Activated naive CD4-positive, alpha-beta T cell treated with anti-CD3 and anti-CD28 coated beads, Interleukin-2, amount 50 U/mL, for 16 hours (primary cell): ENCODE measurements around the gene FSTL4.
"Not testable (repeated sequence)": the region's sequence is repeated elsewhere in the genome, so short reads cannot be mapped to it uniquely, and the experiment has no call there.

Source experiments
- DNase-seq: peaks from one replicate; pipeline ENCODE4 v3.0.0-alpha.2; 2020

The FSTL4 gene

GRCh38 chr5:133233616-133234015 lies 378.7 kb downstream of the FSTL4 start:
- DNase-seq, result no peak

GRCh38 chr5:133232911-133233310 lies 379.4 kb downstream of the FSTL4 start:
- DNase-seq, result no peak

GRCh38 chr5:133232435-133232834 lies 379.9 kb downstream of the FSTL4 start:
- DNase-seq, result no peak

- no peak for DNase-seq
Measured at GRCh38 chr5:133232011-133232410, 380.3 kb downstream of the FSTL4 start.

- no peak for DNase-seq
Measured at GRCh38 chr5:133230823-133231578, 381.3 kb downstream of the FSTL4 start.

- DNase-seq, result no peak
Measured at GRCh38 chr5:133229931-133230664, 382.2 kb downstream of the FSTL4 start.

GRCh38 chr5:133228316-133228715 lies 384.0 kb downstream of the FSTL4 start:
- no peak for DNase-seq

GRCh38 chr5:133227897-133228296 lies 384.4 kb downstream of the FSTL4 start:
- no peak for DNase-seq

- no peak for DNase-seq
Measured at GRCh38 chr5:133227082-133227481, 385.3 kb downstream of the FSTL4 start.

GRCh38 chr5:133226186-133226585 lies 386.2 kb downstream of the FSTL4 start:
- no peak for DNase-seq

GRCh38 chr5:133225671-133226152 lies 386.6 kb downstream of the FSTL4 start:
- no peak for DNase-seq

GRCh38 chr5:133222979-133223378 lies 389.4 kb downstream of the FSTL4 start:
- DNase-seq, result no peak

- no peak for DNase-seq
Measured at GRCh38 chr5:133222521-133222920, 389.8 kb downstream of the FSTL4 start.

GRCh38 chr5:133222040-133222439 lies 390.3 kb downstream of the FSTL4 start:
- DNase-seq, result no peak

- DNase-seq, result no peak
Measured at GRCh38 chr5:133220851-133221674, 391.3 kb downstream of the FSTL4 start.

- no peak for DNase-seq
Measured at GRCh38 chr5:133219296-133219695, 393.0 kb downstream of the FSTL4 start.

- not testable (repeated sequence) for DNase-seq
Measured at GRCh38 chr5:133216138-133216537, 396.2 kb downstream of the FSTL4 start.

GRCh38 chr5:133214153-133214820 lies 398.1 kb downstream of the FSTL4 start:
- no peak for DNase-seq

- DNase-seq, result no peak
Measured at GRCh38 chr5:133205649-133206048, 406.7 kb downstream of the FSTL4 start.

- DNase-seq, result no peak
Measured at GRCh38 chr5:133205204-133205603, 407.1 kb downstream of the FSTL4 start.

- DNase-seq, result no peak
Measured at GRCh38 chr5:133203317-133204305, 408.7 kb downstream of the FSTL4 start.
